22Rv1 (cell line): Measurements from ENCODE around the gene CPT1A.

Experiments used
- H3K27ac ChIP-seq: fragments of 450-650 bp; 2 replicates; pipeline ENCODE4 v1.5.1; 2017
- ZFX ChIP-seq: fragments of 450-650 bp; IDR thresholded peaks from 2 replicates; pipeline ENCODE4 v1.6.1; 2017; ENCODE audit warnings: antibody characterized with exemption, borderline replicate concordance
- TF ChIP-seq, protein P1 (sequence below): fragments of 450-650 bp; IDR thresholded peaks from 2 replicates; pipeline ENCODE4 v1.5.1; 2017; ENCODE audit warnings: mild to moderate bottlenecking

The CPT1A gene

DNA sequence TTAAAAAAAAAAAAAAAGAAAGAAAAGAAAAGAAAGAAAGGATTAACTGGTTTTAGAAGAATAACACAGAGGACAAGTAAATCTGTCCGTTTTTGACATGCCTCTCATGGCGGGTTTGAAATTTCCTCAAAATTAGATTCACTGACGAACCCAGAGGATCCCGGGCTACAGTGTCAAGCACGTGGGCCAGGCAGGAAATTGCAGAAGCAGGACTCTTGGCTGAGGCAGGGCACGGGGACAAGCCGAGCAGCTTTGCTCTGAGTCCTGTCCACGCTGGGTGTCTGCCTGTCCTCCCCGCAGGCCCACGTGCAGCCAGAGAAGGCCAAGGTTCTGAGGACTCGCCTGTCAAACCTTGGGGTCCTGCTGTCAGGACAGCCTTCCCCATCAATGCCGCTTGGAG lies 132.7 kb downstream of the CPT1A start:
- TF ChIP-seq, protein P1, sequence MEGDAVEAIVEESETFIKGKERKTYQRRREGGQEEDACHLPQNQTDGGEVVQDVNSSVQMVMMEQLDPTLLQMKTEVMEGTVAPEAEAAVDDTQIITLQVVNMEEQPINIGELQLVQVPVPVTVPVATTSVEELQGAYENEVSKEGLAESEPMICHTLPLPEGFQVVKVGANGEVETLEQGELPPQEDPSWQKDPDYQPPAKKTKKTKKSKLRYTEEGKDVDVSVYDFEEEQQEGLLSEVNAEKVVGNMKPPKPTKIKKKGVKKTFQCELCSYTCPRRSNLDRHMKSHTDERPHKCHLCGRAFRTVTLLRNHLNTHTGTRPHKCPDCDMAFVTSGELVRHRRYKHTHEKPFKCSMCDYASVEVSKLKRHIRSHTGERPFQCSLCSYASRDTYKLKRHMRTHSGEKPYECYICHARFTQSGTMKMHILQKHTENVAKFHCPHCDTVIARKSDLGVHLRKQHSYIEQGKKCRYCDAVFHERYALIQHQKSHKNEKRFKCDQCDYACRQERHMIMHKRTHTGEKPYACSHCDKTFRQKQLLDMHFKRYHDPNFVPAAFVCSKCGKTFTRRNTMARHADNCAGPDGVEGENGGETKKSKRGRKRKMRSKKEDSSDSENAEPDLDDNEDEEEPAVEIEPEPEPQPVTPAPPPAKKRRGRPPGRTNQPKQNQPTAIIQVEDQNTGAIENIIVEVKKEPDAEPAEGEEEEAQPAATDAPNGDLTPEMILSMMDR = no peak
- no peak for TF ChIP-seq ZFX
- H3K27ac ChIP-seq = no peak overlapping the region

DNA sequence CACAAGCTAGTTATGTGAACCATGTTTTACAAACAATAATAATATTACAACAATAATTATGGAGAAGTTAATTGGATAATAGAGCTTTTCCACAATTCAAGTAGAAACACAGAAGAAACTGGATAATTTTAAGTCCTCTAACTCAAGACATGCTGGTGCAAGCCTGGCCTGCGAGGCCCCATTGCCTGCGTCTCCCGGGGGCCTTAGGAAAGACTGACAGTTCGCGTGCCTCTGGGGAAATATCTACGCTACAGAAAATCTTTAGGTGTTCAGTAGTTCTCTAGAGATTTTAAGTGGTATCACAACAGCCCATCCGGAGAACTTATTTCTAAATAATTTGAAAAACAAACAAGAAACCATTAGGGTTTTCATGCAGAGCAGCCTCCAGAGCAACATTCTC lies 134.2 kb downstream of the CPT1A start:
- H3K27ac ChIP-seq = no peak overlapping the region
- no peak for TF ChIP-seq ZFX
- TF ChIP-seq, protein P1 = no peak

DNA sequence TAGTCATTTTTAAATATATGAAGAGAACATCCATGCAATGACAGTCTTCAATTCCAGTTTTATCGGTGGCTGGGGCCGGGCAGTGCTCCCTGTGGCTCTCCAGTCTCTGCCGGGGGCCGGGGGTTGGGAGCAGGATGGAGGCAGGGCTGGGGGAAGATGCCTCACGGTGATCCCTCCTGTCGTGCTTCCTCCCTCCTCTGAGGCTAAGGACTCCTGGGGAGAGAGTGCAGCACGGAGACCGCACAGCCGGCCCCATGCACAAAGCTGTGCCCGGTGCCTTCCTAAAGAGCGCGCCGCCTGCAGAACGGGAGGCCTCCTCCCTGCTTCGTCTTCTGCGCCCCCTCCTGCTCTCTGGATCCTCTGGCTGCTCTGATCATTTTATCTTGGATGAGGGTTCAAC lies 136.8 kb downstream of the CPT1A start:
- H3K27ac ChIP-seq = no peak overlapping the region

More for the DNA sequence above, 136.8 kb downstream of the CPT1A start:
- no peak for TF ChIP-seq ZFX
- TF ChIP-seq, protein P1 = no peak
